ENCODE measurements around the gene TRIM44.
"Not testable (repeated sequence)": the region's sequence is repeated elsewhere in the genome, so short reads cannot be mapped to it uniquely, and the experiment has no call there.

The TRIM44 gene

GRCh38 chr11:35632301-35632700 is 30.3 kb upstream of the TRIM44 start:
- DNase-seq (ENCODE audit: low read depth in 2 of 2), result no peak

GRCh38 chr11:35633827-35634423 is 28.6 kb upstream of the TRIM44 start:
- no peak for DNase-seq (ENCODE audit: low read depth in 2 of 2)

- no peak for DNase-seq (ENCODE audit: low read depth in 2 of 2)
Observed at GRCh38 chr11:35635933-35636332, 26.6 kb upstream of the TRIM44 start.

GRCh38 chr11:35639591-35640179 is 22.9 kb upstream of the TRIM44 start:
- no peak for DNase-seq (ENCODE audit: low read depth in 2 of 2)

- DNase-seq (ENCODE audit: low read depth in 2 of 2), result no peak
Observed at GRCh38 chr11:35641171-35641897, 21.2 kb upstream of the TRIM44 start.

GRCh38 chr11:35641964-35642363 is 20.6 kb upstream of the TRIM44 start:
- no peak for DNase-seq (ENCODE audit: low read depth in 2 of 2)

GRCh38 chr11:35647421-35648093 is 15.0 kb upstream of the TRIM44 start:
- DNase-seq (ENCODE audit: low read depth in 2 of 2), result no peak

GRCh38 chr11:35650006-35650405 is 12.6 kb upstream of the TRIM44 start:
- no peak for DNase-seq (ENCODE audit: low read depth in 2 of 2)

GRCh38 chr11:35650467-35650866 is 12.1 kb upstream of the TRIM44 start:
- no peak for DNase-seq (ENCODE audit: low read depth in 2 of 2)

- DNase-seq (ENCODE audit: low read depth in 2 of 2), result no peak
Observed at GRCh38 chr11:35651263-35651662, 11.3 kb upstream of the TRIM44 start.

GRCh38 chr11:35652786-35653185 is 9.8 kb upstream of the TRIM44 start:
- DNase-seq (ENCODE audit: low read depth in 2 of 2), result not testable (repeated sequence)

- DNase-seq (ENCODE audit: low read depth in 2 of 2), result no peak
Observed at GRCh38 chr11:35654711-35655110, 7.9 kb upstream of the TRIM44 start.

- DNase-seq (ENCODE audit: low read depth in 2 of 2), result no peak
Observed at GRCh38 chr11:35655254-35655653, 7.3 kb upstream of the TRIM44 start.

GRCh38 chr11:35655856-35656255 is 6.7 kb upstream of the TRIM44 start:
- DNase-seq (ENCODE audit: low read depth in 2 of 2), result no peak

GRCh38 chr11:35658020-35658948 is 4.3 kb upstream of the TRIM44 start:
- DNase-seq (ENCODE audit: low read depth in 2 of 2), result no peak

- no peak for DNase-seq (ENCODE audit: low read depth in 2 of 2)
Observed at GRCh38 chr11:35661534-35661933, 1.0 kb upstream of the TRIM44 start.

GRCh38 chr11:35662061-35662648 is 420 bp upstream of the TRIM44 start:
- DNase-seq (ENCODE audit: low read depth in 2 of 2), result no peak

- DNase-seq (ENCODE audit: low read depth in 2 of 2), result no peak
Observed at GRCh38 chr11:35663408-35663702, 780 bp downstream of the TRIM44 start.

GRCh38 chr11:35664977-35665441 is 2.4 kb downstream of the TRIM44 start:
- DNase-seq (ENCODE audit: low read depth in 2 of 2), result no peak

- no peak for DNase-seq (ENCODE audit: low read depth in 2 of 2)
Observed at GRCh38 chr11:35667257-35667656, 4.7 kb downstream of the TRIM44 start.

- DNase-seq (ENCODE audit: low read depth in 2 of 2), result not testable (repeated sequence)
Observed at GRCh38 chr11:35668350-35668749, 5.8 kb downstream of the TRIM44 start.

Measured in fibroblast of skin of left quadriceps (primary cell).